ENCODE data around the gene GNAO1. TPM values are rescaled to one million over a fixed set of nuclear protein-coding genes. Genes with fewer than 3 reads are reported as not detected.

Gene GNAO1
- polyA plus RNA-seq, 1 of the 3 experiments (the other 2 are of a cell fraction), result 0.30 TPM

DNA sequence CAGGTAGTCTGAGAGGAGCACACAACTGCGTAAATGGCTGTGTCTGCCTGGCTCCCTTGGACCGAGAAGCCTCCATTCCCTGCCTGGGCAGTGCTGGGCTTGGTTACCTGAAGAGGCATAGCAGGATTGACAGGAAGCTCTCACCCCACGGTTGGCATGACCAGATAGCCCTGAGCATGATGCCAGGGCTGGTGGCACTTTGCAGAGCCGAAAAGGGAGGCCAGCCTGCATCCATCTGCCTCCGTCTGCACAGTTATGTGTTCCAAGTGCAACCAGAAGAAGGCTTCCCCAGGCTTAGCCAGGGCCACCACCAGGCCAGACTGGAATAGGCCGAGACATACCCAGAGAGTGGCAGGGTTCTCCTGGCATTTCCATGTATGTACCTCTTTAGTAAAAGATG is 36.6 kb downstream of the GNAO1 start:
- no peaks in the 10 kb centered on the region for H3K27me3 ChIP-seq (ENCODE audit: insufficient read depth)
- H3K27ac ChIP-seq (ENCODE audit: low read depth in 2 of 2, low read length in 1 of 2), result no peak overlapping the region; a peak in 1 of 4 replicates
- H3K9ac ChIP-seq, result no peak overlapping the region
- no peaks in the 10 kb centered on the region for H3K9me3 ChIP-seq
- no peak overlapping the region for H2AFZ ChIP-seq (ENCODE audit: low read depth)
- CTCF ChIA-PET, result interaction anchor here (1.0 kb wide), 1 partner anchor 11 kb away, joined by 3 read pairs; no protein-coding TSS in a partner anchor
- H3K36me3 ChIP-seq (replicated peaks in 1 of 2; ENCODE audit: control insufficient read depth in 1 of 2, insufficient read depth in 2 of 2, low read length in 1 of 2), result no peaks in the 10 kb centered on the region
- H3K4me3 ChIP-seq (ENCODE audit: low read depth in 2 of 2, low read length in 1 of 2), result no peak overlapping the region
- H3K79me2 ChIP-seq (ENCODE audit: insufficient read depth), result no peaks in the 10 kb centered on the region
- H3K4me1 ChIP-seq (ENCODE audit: control insufficient read depth in 1 of 2, insufficient read depth in 2 of 2, low read depth in 1 of 2, low read length in 1 of 2), result peaks cover 0 to 28% of the 10 kb centered on the region in 2 experiments; a peak in 1 of 4 replicates
- H3K9me2 ChIP-seq, result no peaks in the 10 kb centered on the region
- DNase-seq, result no peak
- POLR2A ChIA-PET, result no interaction called here
- 76% methylated on average over 3 of the region's 6 CpGs for WGBS (ENCODE audit: low lambda C conversion rate)
- no peak overlapping the region for H3K4me2 ChIP-seq
- no peak for TF ChIP-seq TEAD4 (IDR thresholded peaks at IDR 0.05; ENCODE audit: borderline replicate concordance, insufficient read depth)
- TF ChIP-seq RCOR1 (IDR thresholded peaks at IDR 0.05; ENCODE audit: low read length), result no peak
- TF ChIP-seq RXRA (IDR thresholded peaks at IDR 0.05; ENCODE audit: borderline replicate concordance, low read depth), result no peak
- TF ChIP-seq, protein P1, sequence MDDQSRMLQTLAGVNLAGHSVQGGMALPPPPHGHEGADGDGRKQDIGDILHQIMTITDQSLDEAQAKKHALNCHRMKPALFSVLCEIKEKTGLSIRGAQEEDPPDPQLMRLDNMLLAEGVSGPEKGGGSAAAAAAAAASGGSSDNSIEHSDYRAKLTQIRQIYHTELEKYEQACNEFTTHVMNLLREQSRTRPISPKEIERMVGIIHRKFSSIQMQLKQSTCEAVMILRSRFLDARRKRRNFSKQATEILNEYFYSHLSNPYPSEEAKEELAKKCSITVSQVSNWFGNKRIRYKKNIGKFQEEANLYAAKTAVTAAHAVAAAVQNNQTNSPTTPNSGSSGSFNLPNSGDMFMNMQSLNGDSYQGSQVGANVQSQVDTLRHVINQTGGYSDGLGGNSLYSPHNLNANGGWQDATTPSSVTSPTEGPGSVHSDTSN (IDR thresholded peaks at IDR 0.05), result no peak
- TF ChIP-seq FOXJ3 (CRISPR knock-in tag; IDR thresholded peaks at IDR 0.05), result no peak
- no peak for TF ChIP-seq JUND (IDR thresholded peaks at IDR 0.05)
- TF ChIP-seq CTCF (IDR thresholded peaks at IDR 0.05), result no peak
- TF ChIP-seq SIN3A (IDR thresholded peaks at IDR 0.05; ENCODE audit: borderline replicate concordance, low read depth, low read length), result no peak
- TF ChIP-seq POLR2AphosphoS5 (IDR thresholded peaks at IDR 0.05; ENCODE audit: low read depth, low read length), result no peak
- no peak for TF ChIP-seq EZH2phosphoT487 (IDR thresholded peaks at IDR 0.05; ENCODE audit: borderline replicate concordance, low read depth)
- no peak for TF ChIP-seq ZBTB33 (IDR thresholded peaks at IDR 0.05; ENCODE audit: borderline replicate concordance, low read depth)
- no peak for TF ChIP-seq USF2 (IDR thresholded peaks at IDR 0.05; ENCODE audit: borderline replicate concordance, low read depth, low read length)
- no peak for TF ChIP-seq YY1 (IDR thresholded peaks at IDR 0.05; ENCODE audit: low read depth)
- TF ChIP-seq MEF2A (IDR thresholded peaks at IDR 0.05; ENCODE audit: borderline replicate concordance, low read depth), result no peak
- TF ChIP-seq MXI1 (IDR thresholded peaks at IDR 0.05; ENCODE audit: low read depth, low read length), result no peak
- no peak for TF ChIP-seq NFIC (IDR thresholded peaks at IDR 0.05; ENCODE audit: borderline replicate concordance)
- H3F3A ChIP-seq (replicated peaks; ENCODE audit: insufficient read depth), result no peaks in the 10 kb centered on the region
- H4K20me1 ChIP-seq (ENCODE audit: insufficient read depth), result no peaks in the 10 kb centered on the region
